Measurements from ENCODE around the gene WDR49. TPM values are rescaled to one million over a fixed set of nuclear protein-coding genes. Genes with fewer than 3 reads are reported as not detected.

WDR49 gene
- total RNA-seq, 1 experiment from 2014 or later: 1.3 TPM

DNA sequence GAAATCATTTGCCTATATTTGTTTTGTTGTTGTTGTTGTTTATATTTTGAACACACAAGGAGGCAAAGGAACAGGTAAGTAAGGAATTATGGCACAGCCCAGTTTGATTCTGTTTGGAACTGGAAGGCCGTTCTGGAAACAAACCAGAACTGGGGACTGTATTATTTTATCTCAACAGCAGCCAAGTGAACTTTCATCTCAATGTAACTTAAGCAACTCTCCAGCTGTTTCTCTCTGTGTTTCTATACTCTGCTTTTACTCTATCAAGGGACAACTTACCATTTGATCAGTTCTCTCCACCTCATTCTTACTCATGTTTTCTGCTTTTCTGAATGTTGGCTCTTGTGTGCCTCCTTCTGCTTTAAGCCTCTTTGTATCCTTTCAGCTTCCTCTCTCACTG, 16.0 kb upstream of the WDR49 start:
- H4K91ac ChIP-seq (ENCODE audit: insufficient read length, low read depth, low read length): no peak overlapping the region
- H2BK120ac ChIP-seq (ENCODE audit: low read depth, low read length, poor library complexity, severe bottlenecking): no peak overlapping the region
- H3K79me1 ChIP-seq (ENCODE audit: insufficient read depth, low read depth, low read length, poor library complexity, severe bottlenecking): no peaks in the 10 kb centered on the region
- H3K18ac ChIP-seq (ENCODE audit: insufficient read length, low read depth, low read length): no peak overlapping the region
- no peak overlapping the region for H3T11ph ChIP-seq (ENCODE audit: low read length)
- H3K9me3 ChIP-seq (ENCODE audit: control insufficient read depth, low read depth, low read length): no peaks in the 10 kb centered on the region
- no peak overlapping the region for H4K5ac ChIP-seq (ENCODE audit: insufficient read length, low read depth, low read length)
- no peak overlapping the region for H2BK5ac ChIP-seq (ENCODE audit: insufficient read length, low read length)
- H3K4me1 ChIP-seq (ENCODE audit: insufficient read depth, low read length): no peaks in the 10 kb centered on the region
- H2BK20ac ChIP-seq (ENCODE audit: low read depth, low read length, poor library complexity, severe bottlenecking): no peak overlapping the region
- Mint-ChIP-seq H3K4me3 (no peak overlapping the region), H3K4me1 (peaks cover 6 to 9% of the 10 kb centered on the region in 2 experiments), H3K27ac (peak overlapping the region in 2 of 3 experiments; percentile 1 to 70; a peak in 1 of 7 replicates), H3K9me3 (peaks cover 3 to 4% of the 10 kb centered on the region in 2 experiments; a peak in 2 of 5 replicates), H3K27me3 (ENCODE audit: low read depth) (no peaks in the 10 kb centered on the region), H3K36me3 (ENCODE audit: insufficient read depth in 1 of 3, low read depth in 3 of 3) (peaks cover 19 to 27% (median 21%) of the 10 kb centered on the region in 3 experiments)
- H4K20me1 ChIP-seq (ENCODE audit: control insufficient read depth, insufficient read depth, insufficient read length): no peaks in the 10 kb centered on the region
- H2BK15ac ChIP-seq (ENCODE audit: low read depth, low read length): no peak overlapping the region
- no peak overlapping the region for H2AK5ac ChIP-seq (ENCODE audit: insufficient read length, low read length)
- H3K14ac ChIP-seq (ENCODE audit: insufficient read depth, low read length): no peak overlapping the region
- no peak overlapping the region for H3K56ac ChIP-seq (ENCODE audit: insufficient read length, low read depth, low read length)
- no peaks in the 10 kb centered on the region for H3K27me3 ChIP-seq (ENCODE audit: insufficient read depth, low read length)
- no peak overlapping the region for H3K4me2 ChIP-seq (ENCODE audit: insufficient read depth, insufficient read length, low read length)
- no peak overlapping the region for H3K27ac ChIP-seq (ENCODE audit: insufficient read length, low read depth, low read length)
- no peak overlapping the region for H2BK12ac ChIP-seq (ENCODE audit: insufficient read length, low read depth, low read length)
- no peak overlapping the region for H2AFZ ChIP-seq (ENCODE audit: low read length)
- TF ChIP-seq, protein P1, sequence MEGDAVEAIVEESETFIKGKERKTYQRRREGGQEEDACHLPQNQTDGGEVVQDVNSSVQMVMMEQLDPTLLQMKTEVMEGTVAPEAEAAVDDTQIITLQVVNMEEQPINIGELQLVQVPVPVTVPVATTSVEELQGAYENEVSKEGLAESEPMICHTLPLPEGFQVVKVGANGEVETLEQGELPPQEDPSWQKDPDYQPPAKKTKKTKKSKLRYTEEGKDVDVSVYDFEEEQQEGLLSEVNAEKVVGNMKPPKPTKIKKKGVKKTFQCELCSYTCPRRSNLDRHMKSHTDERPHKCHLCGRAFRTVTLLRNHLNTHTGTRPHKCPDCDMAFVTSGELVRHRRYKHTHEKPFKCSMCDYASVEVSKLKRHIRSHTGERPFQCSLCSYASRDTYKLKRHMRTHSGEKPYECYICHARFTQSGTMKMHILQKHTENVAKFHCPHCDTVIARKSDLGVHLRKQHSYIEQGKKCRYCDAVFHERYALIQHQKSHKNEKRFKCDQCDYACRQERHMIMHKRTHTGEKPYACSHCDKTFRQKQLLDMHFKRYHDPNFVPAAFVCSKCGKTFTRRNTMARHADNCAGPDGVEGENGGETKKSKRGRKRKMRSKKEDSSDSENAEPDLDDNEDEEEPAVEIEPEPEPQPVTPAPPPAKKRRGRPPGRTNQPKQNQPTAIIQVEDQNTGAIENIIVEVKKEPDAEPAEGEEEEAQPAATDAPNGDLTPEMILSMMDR (conservative IDR thresholded peaks at IDR 0.05): no peak
- H3K4ac ChIP-seq (ENCODE audit: low read depth, low read length): no peak overlapping the region
- no peak overlapping the region for H3K9ac ChIP-seq (ENCODE audit: extremely low read depth, insufficient read length, low read length)
- no peaks in the 10 kb centered on the region for H3K23me2 ChIP-seq (ENCODE audit: insufficient read length, low read depth, low read length, poor library complexity, severe bottlenecking)
- H3K79me2 ChIP-seq (ENCODE audit: insufficient read depth, low read length): no peaks in the 10 kb centered on the region
- DNase-seq: no peak
- no CpG with 5 or more reads among the region's 1 CpG for WGBS (ENCODE audit: extremely low coverage, insufficient read length, low lambda C conversion rate)
- H3K23ac ChIP-seq (ENCODE audit: insufficient read length, low read depth, low read length): no peak overlapping the region
- H4K8ac ChIP-seq (replicated peaks; ENCODE audit: insufficient read length, low read depth, low read length): no peak overlapping the region

Data from H9 (cell line).